A549 (cell line): ENCODE data around the gene UBQLN1. TPM values are rescaled to one million over a fixed set of nuclear protein-coding genes. Genes with fewer than 3 reads are reported as not detected.

Source experiments
- ATAC-seq, 2 experiments: fragments of 200-7000 bp in 1 of 2; fragments of >200 bp in 1 of 2; cut with Nextera tagmentation in 1 of 2; cut with Tn5 transposase in 1 of 2; 3 replicates each; pipeline versions ENCODE4 v1.8.0 to v1.9.1; 2018 to 2020; ENCODE audit warnings: mild to moderate bottlenecking in 1 of 2, moderate library complexity in 1 of 2
- CTCF ChIA-PET: fragments of 300-600 bp; sonication (Branson Sonifier 250); formaldehyde crosslinking; extraction: SDS; loops from one replicate; lab custom pipeline; 2021; ENCODE audit warnings: antibody characterized with exemption, inconsistent platforms; lab: Yijun Ruan, JAX
- POLR2A ChIA-PET: fragments of 350-600 bp; formaldehyde crosslinking; extraction: SDS; loops from one replicate; lab custom pipeline; 2021; ENCODE audit warnings: antibody characterized with exemption, inconsistent platforms; lab: Yijun Ruan, JAX
- DNase-seq, 2 experiments: peaks; one replicate each; pipeline versions ENCODE4 v3.0.0 to v3.0.0-alpha.2; 2011 to 2016; ENCODE audit warnings: low read depth in 1 of 2, low spot score in 1 of 2
- FAIRE-seq: peaks from 2 replicates; lab custom pipeline; 2011; peaks lifted over from hg19 to GRCh38; lab: Jason Lieb, UNC
- H3K27ac ChIP-seq, 2 experiments: fragments of >200 bp; sonication (Bioruptor Twin); formaldehyde crosslinking; 3 replicates each; pipeline ENCODE4 v1.5.1; 2016 to 2017
- H3K4me1 ChIP-seq: fragments of >200 bp; sonication (Bioruptor Twin); formaldehyde crosslinking; 3 replicates; pipeline ENCODE4 v1.6.1; 2016
- H3K4me2 ChIP-seq: fragments of >200 bp; sonication (Bioruptor Twin); formaldehyde crosslinking; 3 replicates; pipeline ENCODE4 v1.6.1; 2016
- H3K4me3 ChIP-seq: fragments of >200 bp; sonication (Bioruptor Twin); formaldehyde crosslinking; 3 replicates; pipeline ENCODE4 v1.5.1; 2016
- H3K9me3 ChIP-seq: fragments of >200 bp; sonication (Bioruptor Twin); formaldehyde crosslinking; 3 replicates; pipeline ENCODE4 v1.6.1; 2016
- EHMT2 ChIP-seq: fragments of 200-600 bp; sonication (generic); IDR thresholded peaks from 2 replicates; pipeline ENCODE4 v1.6.1; 2016; ENCODE audit warnings: antibody characterized with exemption, low read depth, mild to moderate bottlenecking, moderate library complexity
- ELK1 ChIP-seq: fragments of 150-350 bp; IDR thresholded peaks from 2 replicates; pipeline ENCODE4 v1.6.1; 2014; ENCODE audit warnings: low read depth, mild to moderate bottlenecking, low read length
- FOSB ChIP-seq: fragments of 250-450 bp; sonication (Bioruptor Pico); IDR thresholded peaks from 2 replicates; pipeline ENCODE4 v1.5.0; 2020; ENCODE audit warnings: mild to moderate bottlenecking, moderate library complexity
- FOXS1 ChIP-seq: fragments of 250-450 bp; sonication (Bioruptor Pico); IDR thresholded peaks from 2 replicates; pipeline ENCODE4 v1.5.0; 2020; ENCODE audit warnings: mild to moderate bottlenecking, moderate library complexity
- HDAC2 ChIP-seq: fragments of 200-600 bp; sonication (generic); IDR thresholded peaks from 2 replicates; pipeline ENCODE4 v1.6.1; 2016
- HOXB5 ChIP-seq: fragments of 250-450 bp; sonication (Bioruptor Pico); IDR thresholded peaks from 2 replicates; pipeline ENCODE4 v1.5.0; 2020; ENCODE audit warnings: mild to moderate bottlenecking, moderate library complexity
- KDM1A ChIP-seq: fragments of 200-600 bp; sonication (generic); IDR thresholded peaks from 2 replicates; pipeline ENCODE4 v1.6.1; 2016; ENCODE audit warnings: low read depth, mild to moderate bottlenecking
- NFE2L2 ChIP-seq: fragments of 150-350 bp; conservative IDR thresholded peaks from 2 replicates; pipeline ENCODE4 v1.6.1; 2014; ENCODE audit warnings: low read length
- NPAS2 ChIP-seq: fragments of 250-450 bp; sonication (Bioruptor Pico); IDR thresholded peaks from 2 replicates; pipeline ENCODE4 v1.8.0; 2022; ENCODE audit warnings: mild to moderate bottlenecking, moderate library complexity, borderline replicate concordance
- PHF8 ChIP-seq: fragments of 200-600 bp; sonication (generic); IDR thresholded peaks from 2 replicates; pipeline ENCODE4 v1.6.1; 2016; ENCODE audit warnings: low read depth, mild to moderate bottlenecking, antibody characterized with exemption, moderate library complexity, borderline replicate concordance
- RARB ChIP-seq: fragments of 250-450 bp; sonication (Bioruptor Pico); IDR thresholded peaks from 2 replicates; pipeline ENCODE4 v1.8.0; 2021; ENCODE audit warnings: mild to moderate bottlenecking, moderate library complexity
- RCOR1 ChIP-seq: fragments of 150-350 bp; IDR thresholded peaks from 2 replicates; pipeline ENCODE4 v1.6.1; 2014; ENCODE audit warnings: antibody characterized with exemption, low read length, low read depth
- RNF2 ChIP-seq: fragments of 200-600 bp; sonication (generic); IDR thresholded peaks from 2 replicates; pipeline ENCODE4 v1.6.1; 2016; ENCODE audit warnings: low read depth, mild to moderate bottlenecking, antibody characterized with exemption, moderate library complexity, borderline replicate concordance
- SREBF2 ChIP-seq: fragments of 450-650 bp; IDR thresholded peaks from 2 replicates; pipeline ENCODE4 v1.6.1; 2014; ENCODE audit warnings: mild to moderate bottlenecking, moderate library complexity
- TP53 ChIP-seq: fragments of 250-450 bp; sonication (Bioruptor Pico); IDR thresholded peaks from 2 replicates; pipeline ENCODE4 v1.5.0; 2021; ENCODE audit warnings: mild to moderate bottlenecking, moderate library complexity
- ZFP36 ChIP-seq: fragments of 450-650 bp; IDR thresholded peaks from 2 replicates; pipeline ENCODE4 v1.6.1; 2014; ENCODE audit warnings: borderline replicate concordance; ENCODE audit not compliant: partially characterized antibody
- ZSCAN20 ChIP-seq: fragments of 250-450 bp; sonication (Bioruptor Pico); IDR thresholded peaks from 2 replicates; pipeline ENCODE4 v1.8.0; 2022; ENCODE audit warnings: mild to moderate bottlenecking, moderate library complexity
- WGBS: methylation state at CpG from one replicate; pipeline ENCODE4 v1.1.6; 2017; ENCODE audit errors: missing lambda C conversion rate; 5-methylcytosine and 5-hydroxymethylcytosine counted together
- polyA plus RNA-seq, 4 experiments: library from polyadenylated mRNA; depleted of rRNA in 3 of 4; stranded (reverse); fragments of >200 nt; fragmentation: RNase III in 1 of 4; extraction: RNeasy Plus Mini Kit Qiagen cat#74134 plus additional on column Dnase treatment in 1 of 4; gene quantifications; 2 replicates in 3 of 4; 3 replicates in 1 of 4; pipeline ENCODE4 v1.2.3, GENCODE V29; 2011 to 2017
- TF ChIP-seq, protein P1 (sequence below): fragments of 250-450 bp; sonication (Bioruptor Pico); IDR thresholded peaks from 2 replicates; pipeline ENCODE4 v1.5.0; 2021; ENCODE audit warnings: mild to moderate bottlenecking, moderate library complexity, borderline replicate concordance
- TF ChIP-seq, protein P2 (sequence below): fragments of >200 bp; sonication (Bioruptor Twin); formaldehyde crosslinking; IDR thresholded peaks from 2 replicates; pipeline ENCODE4 v1.6.1; 2016

Gene UBQLN1
- polyA plus RNA-seq, 2 of the 4 experiments (the other 2 are of a cell fraction): 93.5 to 187 TPM

GRCh38 chr9:83636813-83637212, 70.9 kb downstream of the UBQLN1 start:
- FAIRE-seq (no peak), ATAC-seq (no peak), DNase-seq (no peak)
- no peak overlapping the region for H3K4me3 ChIP-seq
- ChIA-PET POLR2A (interaction anchor here (0.5 kb wide), 1 partner anchor 46 kb away, joined by 4 read pairs; no protein-coding TSS in a partner anchor), CTCF (interaction anchor here (1.8 to 4.1 kb wide), 3 partner anchors 13 to 16 kb away, joined by 11 to 28 read pairs (median 12); partner anchors contain the start of gene IDNK)
- H3K9me3 ChIP-seq: no peaks in the 10 kb centered on the region
- H3K4me1 ChIP-seq: no peaks in the 10 kb centered on the region
- no peak overlapping the region for H3K27ac ChIP-seq
- TF ChIP-seq, protein P1, sequence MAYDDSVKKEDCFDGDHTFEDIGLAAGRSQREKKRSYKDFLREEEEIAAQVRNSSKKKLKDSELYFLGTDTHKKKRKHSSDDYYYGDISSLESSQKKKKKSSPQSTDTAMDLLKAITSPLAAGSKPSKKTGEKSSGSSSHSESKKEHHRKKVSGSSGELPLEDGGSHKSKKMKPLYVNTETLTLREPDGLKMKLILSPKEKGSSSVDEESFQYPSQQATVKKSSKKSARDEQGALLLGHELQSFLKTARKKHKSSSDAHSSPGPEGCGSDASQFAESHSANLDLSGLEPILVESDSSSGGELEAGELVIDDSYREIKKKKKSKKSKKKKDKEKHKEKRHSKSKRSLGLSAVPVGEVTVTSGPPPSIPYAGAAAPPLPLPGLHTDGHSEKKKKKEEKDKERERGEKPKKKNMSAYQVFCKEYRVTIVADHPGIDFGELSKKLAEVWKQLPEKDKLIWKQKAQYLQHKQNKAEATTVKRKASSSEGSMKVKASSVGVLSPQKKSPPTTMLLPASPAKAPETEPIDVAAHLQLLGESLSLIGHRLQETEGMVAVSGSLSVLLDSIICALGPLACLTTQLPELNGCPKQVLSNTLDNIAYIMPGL (CRISPR knock-in tag): no peak
- TF ChIP-seq PHF8: no peak
- no peak for TF ChIP-seq RARB (CRISPR knock-in tag)
- no peak for TF ChIP-seq RCOR1
- no peak for TF ChIP-seq FOSB (CRISPR knock-in tag)
- TF ChIP-seq NFE2L2: no peak
- no peak overlapping the region for H3K4me2 ChIP-seq

GRCh38 chr9:83633676-83634075, 74.1 kb downstream of the UBQLN1 start:
- DNase-seq (no peak), ATAC-seq (no peak), FAIRE-seq (peak; percentile 65)
- ChIA-PET CTCF (interaction anchor here (1.5 to 1.6 kb wide), 2 partner anchors 15 to 16 kb away, joined by 4 read pairs; no protein-coding TSS in a partner anchor), POLR2A (no interaction called here)
- no peak overlapping the region for H3K27ac ChIP-seq
- H3K9me3 ChIP-seq: no peaks in the 10 kb centered on the region
- no peak overlapping the region for H3K4me2 ChIP-seq
- no peak overlapping the region for H3K4me3 ChIP-seq
- WGBS: 88% methylated on average over 2 of the region's 2 CpGs
- TF ChIP-seq RNF2: no peak
- TF ChIP-seq FOXS1 (CRISPR knock-in tag): no peak
- TF ChIP-seq HOXB5 (CRISPR knock-in tag): no peak
- TF ChIP-seq ELK1: no peak
- TF ChIP-seq KDM1A: no peak
- TF ChIP-seq NFE2L2: no peak
- TF ChIP-seq ZSCAN20: no peak
- TF ChIP-seq HDAC2: no peak
- TF ChIP-seq NPAS2 (CRISPR knock-in tag): no peak
- TF ChIP-seq ZFP36: no peak
- TF ChIP-seq TP53: no peak
- TF ChIP-seq, protein P2, sequence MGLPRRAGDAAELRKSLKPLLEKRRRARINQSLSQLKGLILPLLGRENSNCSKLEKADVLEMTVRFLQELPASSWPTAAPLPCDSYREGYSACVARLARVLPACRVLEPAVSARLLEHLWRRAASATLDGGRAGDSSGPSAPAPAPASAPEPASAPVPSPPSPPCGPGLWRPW: no peak
- no peak for TF ChIP-seq PHF8
- TF ChIP-seq SREBF2: no peak
- TF ChIP-seq EHMT2: no peak
- TF ChIP-seq, protein P1 (CRISPR knock-in tag): no peak
- H3K4me1 ChIP-seq: no peaks in the 10 kb centered on the region
